GM15510 (cell line): ENCODE results near the gene OR51E2.

Source experiments
- POLR2A ChIP-seq: IDR thresholded peaks from 3 replicates; pipeline ENCODE4 v1.6.1; 2011; ENCODE audit warnings: borderline replicate concordance; ENCODE audit not compliant: insufficient read length; ENCODE audit errors: extremely low read depth

Gene OR51E2

GRCh38 chr11:4639931-4640330, 57.7 kb downstream of the OR51E2 start:
- TF ChIP-seq POLR2A: no peak

GRCh38 chr11:4637662-4638047, 60.0 kb downstream of the OR51E2 start:
- no peak for TF ChIP-seq POLR2A

- no peak for TF ChIP-seq POLR2A
Measured at GRCh38 chr11:4636962-4637661, 60.5 kb downstream of the OR51E2 start, which contains the start of gene OR51D1. TSS of gene OR51D1 (plus strand) at chr11:4637477. CDS start at chr11:4639791, 2,314 bp downstream.

GRCh38 chr11:4636136-4636535, 61.5 kb downstream of the OR51E2 start:
- no peak for TF ChIP-seq POLR2A
